CD4-positive, CD25-positive, alpha-beta regulatory T cell (primary cell): ENCODE data around the gene GAS2L1. TPM values are rescaled to one million over a fixed set of nuclear protein-coding genes. Genes with fewer than 3 reads are reported as not detected.

ENCODE experiments used
- ATAC-seq, 2 donors: fragments of 150-1000 bp; cut with Tn5 transposase; one replicate each; pipeline ENCODE4 v1.10.0; 2021; ENCODE audit warnings: low read depth in 2 of 2, moderate number of reproducible peaks in 2 of 2, moderate library complexity in 1 of 2
- DNase-seq, 3 donors: peaks; one replicate each; pipeline versions ENCODE4 v3.0.0 to v3.0.0-alpha.2; 2012 to 2022; ENCODE audit warnings: mixed read lengths in 1 of 3
- H3K27ac ChIP-seq: one replicate; pipeline ENCODE4 v1.7.0; 2013; ENCODE audit warnings: mild to moderate bottlenecking, low read length; ENCODE audit not compliant: insufficient read depth, poor library complexity, severe bottlenecking
- H3K27me3 ChIP-seq: one replicate; pipeline ENCODE4 v1.7.0; 2013; ENCODE audit warnings: low read length; ENCODE audit not compliant: control insufficient read depth, insufficient read depth
- H3K36me3 ChIP-seq: one replicate; pipeline ENCODE4 v1.7.0; 2013; ENCODE audit warnings: mild to moderate bottlenecking, low read length, moderate library complexity; ENCODE audit not compliant: control insufficient read depth, insufficient read depth
- H3K4me1 ChIP-seq: 2 replicates; pipeline ENCODE4 v1.7.0; 2013; ENCODE audit warnings: mild to moderate bottlenecking, low read length; ENCODE audit not compliant: insufficient read depth, control insufficient read depth, poor library complexity, severe bottlenecking
- H3K4me3 ChIP-seq: one replicate; pipeline ENCODE4 v1.7.0; 2013; ENCODE audit warnings: low read depth, mild to moderate bottlenecking, low read length, moderate library complexity
- H3K9me3 ChIP-seq, 2 experiments: 1 replicate in 1 of 2; 2 replicates in 1 of 2; pipeline ENCODE4 v1.7.0; 2013; ENCODE audit warnings: low read length in 2 of 2, mild to moderate bottlenecking in 1 of 2, moderate library complexity in 1 of 2; ENCODE audit not compliant: control insufficient read depth in 2 of 2
- H3K27ac Mint-ChIP-seq, 3 donors: one replicate each; pipeline ENCODE4 v1.8.0; 2020 to 2022; ENCODE audit warnings: mild to moderate bottlenecking in 3 of 3, mixed read lengths in 3 of 3, moderate library complexity in 2 of 3
- H3K27me3 Mint-ChIP-seq: one replicate; pipeline ENCODE4 v1.8.0; 2022; ENCODE audit warnings: mild to moderate bottlenecking, mixed read lengths
- H3K36me3 Mint-ChIP-seq: one replicate; pipeline ENCODE4 v1.8.0; 2020; ENCODE audit warnings: mixed read lengths
- H3K4me1 Mint-ChIP-seq, 4 donors: one replicate each; pipeline ENCODE4 v1.8.0; 2020 to 2022; ENCODE audit warnings: mixed read lengths in 4 of 4, mild to moderate bottlenecking in 1 of 4
- H3K4me3 Mint-ChIP-seq, 4 donors: one replicate each; pipeline ENCODE4 v1.8.0; 2020 to 2022; ENCODE audit warnings: mild to moderate bottlenecking in 4 of 4, mixed read lengths in 4 of 4, moderate library complexity in 3 of 4
- H3K9me3 Mint-ChIP-seq, 7 donors: one replicate each; pipeline ENCODE4 v1.8.0; 2020 to 2022; ENCODE audit warnings: mixed read lengths in 7 of 7, mild to moderate bottlenecking in 3 of 7, moderate library complexity in 2 of 7
- polyA plus RNA-seq, 4 donors: library from polyadenylated mRNA; unstranded; fragments of 300-500 nt; fragmentation: Illumina TruSeq; gene quantifications; one replicate each; pipeline ENCODE4 v1.2.3, GENCODE V29; 2021
- total RNA-seq: library from RNA; stranded (reverse); gene quantifications from one replicate; pipeline ENCODE4 v1.2.3, GENCODE V29; 2022

The GAS2L1 gene
- total RNA-seq = 1.8 TPM
- under 1 TPM in 1 of 4 donors, not detected in 3; 0.22 TPM for polyA plus RNA-seq

GRCh38 chr22:29306175-29306834 is at the start of gene GAS2L1:
GAS2L1 (plus strand) TSS chr22:29306650; CDS start chr22:29308106, 1,456 bp downstream.
- H3K27me3 Mint-ChIP-seq = peaks cover 34% of the 10 kb centered on the region

GRCh38 chr22:29257751-29258181 is 48.7 kb upstream of the GAS2L1 start:
- no peaks in the 10 kb centered on the region for H3K4me1 ChIP-seq
- DNase-seq (no peak), ATAC-seq (no peak)
- H3K27me3 ChIP-seq = no peaks in the 10 kb centered on the region
- H3K27ac ChIP-seq = no peak overlapping the region
- no peaks in the 10 kb centered on the region for H3K27me3 Mint-ChIP-seq
- no peaks in the 10 kb centered on the region for H3K36me3 ChIP-seq
- H3K36me3 Mint-ChIP-seq = no peaks in the 10 kb centered on the region
- H3K9me3 ChIP-seq = no peaks in the 10 kb centered on the region
- H3K4me1 Mint-ChIP-seq = peaks cover 0 to 6% (median 1%) of the 10 kb centered on the region in 4 donors
- no peaks in the 10 kb centered on the region for H3K9me3 Mint-ChIP-seq
- H3K4me3 Mint-ChIP-seq = peak overlapping the region in 1 of 4 donors; percentile 15
- no peak overlapping the region for H3K4me3 ChIP-seq
- no peak overlapping the region for H3K27ac Mint-ChIP-seq

More at GRCh38 chr22:29306175-29306834, at the start of gene GAS2L1:
- no peak for ATAC-seq
- DNase-seq = peak in 1 of 3 donors; percentile 45
- Histone ChIP-seq H3K4me1 (peaks cover 21% of the 10 kb centered on the region), H3K27ac (no peak within 1 kb of the TSS), H3K4me3 (no peak within 1 kb of the TSS), H3K36me3 (no peaks in the 10 kb centered on the region), H3K27me3 (peaks cover 2% of the 10 kb centered on the region), H3K9me3 (no peaks in the 10 kb centered on the region)
- peaks cover 0 to 4% (median 0%) of the 10 kb centered on the region in 7 donors for H3K9me3 Mint-ChIP-seq
- H3K27ac Mint-ChIP-seq = peak within 1 kb of the TSS in 1 of 3 donors; percentile 63
- H3K4me1 Mint-ChIP-seq = peaks cover 0 to 10% (median 2%) of the 10 kb centered on the region in 4 donors
- peak within 1 kb of the TSS; percentile 60 to 84 (median 80) for H3K4me3 Mint-ChIP-seq
- H3K36me3 Mint-ChIP-seq = no peaks in the 10 kb centered on the region

- H3K4me3 ChIP-seq = no peak overlapping the region
- no peaks in the 10 kb centered on the region for H3K27me3 ChIP-seq
- DNase-seq (no peak), ATAC-seq (no peak)
- Mint-ChIP-seq H3K27me3 (no peaks in the 10 kb centered on the region), H3K36me3 (no peaks in the 10 kb centered on the region), H3K4me3 (no peak overlapping the region), H3K4me1 (peaks cover 0 to 6% (median 1%) of the 10 kb centered on the region in 4 donors), H3K27ac (peak overlapping the region in 1 of 3 donors; percentile 73), H3K9me3 (no peaks in the 10 kb centered on the region)
- no peaks in the 10 kb centered on the region for H3K9me3 ChIP-seq
- H3K4me1 ChIP-seq = no peaks in the 10 kb centered on the region
- no peaks in the 10 kb centered on the region for H3K36me3 ChIP-seq
- H3K27ac ChIP-seq = no peak overlapping the region
Measured at GRCh38 chr22:29258407-29259252, 47.8 kb upstream of the GAS2L1 start.

GRCh38 chr22:29259253-29259899 is 47.1 kb upstream of the GAS2L1 start:
- Mint-ChIP-seq H3K4me3 (no peak overlapping the region), H3K9me3 (no peaks in the 10 kb centered on the region), H3K36me3 (no peaks in the 10 kb centered on the region), H3K27ac (no peak overlapping the region), H3K4me1 (peaks cover 0 to 6% (median 1%) of the 10 kb centered on the region in 4 donors), H3K27me3 (no peaks in the 10 kb centered on the region)
- Histone ChIP-seq H3K4me3 (no peak overlapping the region), H3K9me3 (no peaks in the 10 kb centered on the region), H3K27ac (no peak overlapping the region), H3K27me3 (no peaks in the 10 kb centered on the region), H3K36me3 (no peaks in the 10 kb centered on the region), H3K4me1 (no peaks in the 10 kb centered on the region)
- ATAC-seq (no peak), DNase-seq (no peak)

- peaks cover 0 to 6% (median 1%) of the 10 kb centered on the region in 4 donors for H3K4me1 Mint-ChIP-seq
- H3K4me3 Mint-ChIP-seq = no peak overlapping the region
- no peaks in the 10 kb centered on the region for H3K4me1 ChIP-seq
- H3K27me3 Mint-ChIP-seq = no peaks in the 10 kb centered on the region
- DNase-seq = no peak
- no peaks in the 10 kb centered on the region for H3K36me3 ChIP-seq
- H3K36me3 Mint-ChIP-seq = no peaks in the 10 kb centered on the region
- H3K27ac ChIP-seq = no peak overlapping the region
- H3K9me3 Mint-ChIP-seq = no peaks in the 10 kb centered on the region
- ATAC-seq = no peak
- H3K4me3 ChIP-seq = no peak overlapping the region
- no peak overlapping the region for H3K27ac Mint-ChIP-seq
- H3K9me3 ChIP-seq = no peaks in the 10 kb centered on the region
- no peaks in the 10 kb centered on the region for H3K27me3 ChIP-seq
Measured at GRCh38 chr22:29260031-29260560, 46.4 kb upstream of the GAS2L1 start.

GRCh38 chr22:29260601-29261315 is 45.7 kb upstream of the GAS2L1 start:
- Mint-ChIP-seq H3K4me1 (peaks cover 0 to 6% (median 1%) of the 10 kb centered on the region in 4 donors), H3K4me3 (no peak overlapping the region), H3K27me3 (no peaks in the 10 kb centered on the region), H3K27ac (peak overlapping the region in 1 of 3 donors; percentile 73), H3K9me3 (no peaks in the 10 kb centered on the region), H3K36me3 (no peaks in the 10 kb centered on the region)
- Histone ChIP-seq H3K4me1 (peaks cover under 1% of the 10 kb centered on the region), H3K27me3 (no peaks in the 10 kb centered on the region), H3K9me3 (no peaks in the 10 kb centered on the region), H3K36me3 (no peaks in the 10 kb centered on the region), H3K4me3 (no peak overlapping the region), H3K27ac (no peak overlapping the region)
- no peak for ATAC-seq
- DNase-seq = no peak

- Mint-ChIP-seq H3K36me3 (no peaks in the 10 kb centered on the region), H3K9me3 (peaks cover 0 to 2% (median 0%) of the 10 kb centered on the region in 7 donors), H3K4me1 (peaks cover under 1 to 20% (median 15%) of the 10 kb centered on the region in 4 donors), H3K27me3 (peaks cover 4% of the 10 kb centered on the region), H3K27ac (no peak overlapping the region), H3K4me3 (no peak overlapping the region)
- no peak for ATAC-seq
- DNase-seq = no peak
- H3K27ac ChIP-seq = no peak overlapping the region
- no peak overlapping the region for H3K4me3 ChIP-seq
- H3K4me1 ChIP-seq = peaks cover 17% of the 10 kb centered on the region
- H3K36me3 ChIP-seq = no peaks in the 10 kb centered on the region
- no peaks in the 10 kb centered on the region for H3K27me3 ChIP-seq
- no peaks in the 10 kb centered on the region for H3K9me3 ChIP-seq
Measured at GRCh38 chr22:29263791-29264276, 42.6 kb upstream of the GAS2L1 start.
